Measurements from ENCODE around the gene ANKRD28. TPM values are rescaled to one million over a fixed set of nuclear protein-coding genes. Genes with fewer than 3 reads are reported as not detected.

The ANKRD28 gene
- total and polyA plus RNA-seq, 2 of the 8 experiments (the other 6 are each of a cell fraction or from before 2014, with no cell fraction given) = 39.1 to 61.7 TPM

- Histone ChIP-seq H3K79me1 (ENCODE audit: low read depth, low read length) (no peaks in the 10 kb centered on the region), H2AFZ (ENCODE audit: low read length) (no peak overlapping the region), H3K27ac (ENCODE audit: low read depth, low read length) (no peak overlapping the region), H3K23ac (ENCODE audit: insufficient read length) (no peak overlapping the region), H4K20me1 (replicated peaks in 1 of 2; ENCODE audit: control insufficient read depth in 1 of 2, insufficient read depth in 2 of 2, low read length in 2 of 2) (no peaks in the 10 kb centered on the region), H2BK20ac (ENCODE audit: low read length) (no peak overlapping the region), H2BK12ac (ENCODE audit: low read depth, low read length) (peak overlapping the region; percentile 29; the same call in 1 of the 2 replicates), H3K18ac (ENCODE audit: extremely low read depth, low read length) (no peak overlapping the region), H3K56ac (replicated peaks; ENCODE audit: insufficient read length, low read depth, low read length) (no peak overlapping the region), H3K79me2 (ENCODE audit: control insufficient read depth in 1 of 2, insufficient read depth in 2 of 2, low read length in 2 of 2) (no peaks in the 10 kb centered on the region), H3K36me3 (ENCODE audit: control insufficient read depth in 2 of 4, insufficient read depth in 4 of 4, low read length in 3 of 4) (no peaks in the 10 kb centered on the region), H3K4me2 (ENCODE audit: insufficient read depth in 1 of 2, low read depth in 2 of 2, low read length in 2 of 2) (no peak overlapping the region), H2BK5ac (ENCODE audit: low read depth, low read length) (no peak overlapping the region), H2BK120ac (replicated peaks; ENCODE audit: low read depth, low read length) (no peak overlapping the region), H3K14ac (ENCODE audit: insufficient read length) (no peak overlapping the region), H3K4ac (replicated peaks; ENCODE audit: insufficient read length, low read depth, low read length) (no peak overlapping the region), H4K8ac (ENCODE audit: extremely low read depth, insufficient read depth, low read length) (no peak overlapping the region), H3K9me3 (ENCODE audit: insufficient read depth in 2 of 2, low read depth in 1 of 2, low read length in 1 of 2) (no peaks in the 10 kb centered on the region), H2BK15ac (ENCODE audit: low read length) (no peak overlapping the region), H3K23me2 (ENCODE audit: low read depth, low read length) (no peaks in the 10 kb centered on the region), H3K27me3 (replicated peaks in 1 of 4; ENCODE audit: control insufficient read depth in 3 of 4, extremely low read depth in 1 of 4, insufficient read depth in 3 of 4, low read length in 3 of 4) (no peaks in the 10 kb centered on the region; a peak in 1 of 7 replicates), H3K4me1 (replicated peaks in 1 of 4; ENCODE audit: control insufficient read depth in 3 of 4, insufficient read depth in 4 of 4, low read length in 3 of 4) (peaks cover 0 to 11% (median 8%) of the 10 kb centered on the region in 4 experiments; a peak in 4 of 7 replicates), H4K91ac (replicated peaks; ENCODE audit: insufficient read length, low read length) (no peak overlapping the region), H3K9ac (replicated peaks in 1 of 4; ENCODE audit: extremely low read depth in 1 of 4, low read depth in 3 of 4, low read length in 3 of 4) (no peak overlapping the region), H2AK5ac (ENCODE audit: low read depth, low read length) (no peak overlapping the region), H3K4me3 (ENCODE audit: extremely low read depth in 1 of 4, insufficient read depth in 2 of 4, low read depth in 3 of 4, low read length in 4 of 4) (no peak overlapping the region), H4K5ac (ENCODE audit: insufficient read length, low read depth, low read length) (no peak overlapping the region)
- CTCF ChIA-PET (ENCODE audit: partially characterized antibody) = interaction anchor here (1.3 kb wide), 1 partner anchor 20 kb away, joined by 5 read pairs; no protein-coding TSS in a partner anchor
- FAIRE-seq (no peak), DNase-seq (ENCODE audit: low read depth in 1 of 2, low spot score in 2 of 2) (no peak)
- TF ChIP-seq TAF1 (IDR thresholded peaks at IDR 0.05; ENCODE audit: low read depth, low read length) = no peak
- TF ChIP-seq TBP (IDR thresholded peaks at IDR 0.05; ENCODE audit: low read depth, low read length) = no peak
- TF ChIP-seq CHD2 (IDR thresholded peaks at IDR 0.05; ENCODE audit: low read length) = no peak
- no peak for TF ChIP-seq SP1 (IDR thresholded peaks at IDR 0.05; ENCODE audit: low read depth, low read length)
- TF ChIP-seq POLR2A (IDR thresholded peaks at IDR 0.05; ENCODE audit: control extremely low read depth in 1 of 2, low read depth in 2 of 2, low read length in 2 of 2) = no peak
- TF ChIP-seq RAD21 (IDR thresholded peaks at IDR 0.05 in 1 of 2, conservative IDR thresholded peaks at IDR 0.05 in 1 of 2; ENCODE audit: low read depth in 2 of 2, low read length in 2 of 2) = no peak
- WGBS, 2 experiments (ENCODE audit: extremely low coverage in 1 of 2, insufficient coverage in 1 of 2, insufficient read length in 1 of 2, insufficient replicate concordance in 2 of 2, low coverage in 1 of 2, low lambda C conversion rate in 2 of 2, missing lambda C conversion rate in 1 of 2) = 91% methylated on average over 3 of the region's 3 CpGs; no CpG with 5 or more reads in 1 of the 2 experiments
- POLR2A ChIA-PET (ENCODE audit: partially characterized antibody) = interaction anchor here (1.4 kb wide), 1 partner anchor 11 kb away, joined by 3 read pairs; no protein-coding TSS in a partner anchor
Measured at GRCh38 chr3:15653321-15653720, 144.5 kb downstream of the ANKRD28 start.
